Stimulated activated CD4-positive, alpha-beta T cell treated with anti-CD3 and anti-CD28 coated beads, Interleukin-2, amount 100 ng/mL, for 4 hours (primary cell): ENCODE measurements around the gene TMEM167A.

ENCODE experiments used
- DNase-seq: peaks from one replicate; pipeline ENCODE4 v3.0.0-alpha.2; 2020; ENCODE audit warnings: low read depth

The TMEM167A gene

GRCh38 chr5:83076742-83077661, at the start of gene TMEM167A, which contains the start of gene XRCC4:
TSS of gene TMEM167A (minus strand) at chr5:83077394. CDS start at chr5:83077323, 71 bp downstream.
TSS of gene XRCC4 (plus strand) at chr5:83077547. CDS start at chr5:83104920, 27,373 bp downstream.
- DNase-seq, result peak; percentile 92

GRCh38 chr5:83126501-83126900, 49.3 kb upstream of the TMEM167A start:
- no peak for DNase-seq

GRCh38 chr5:83125560-83125959, 48.4 kb upstream of the TMEM167A start:
- no peak for DNase-seq

GRCh38 chr5:83124593-83124992, 47.4 kb upstream of the TMEM167A start:
- no peak for DNase-seq

- no peak for DNase-seq
Measured at GRCh38 chr5:83118976-83119375, 41.8 kb upstream of the TMEM167A start.

GRCh38 chr5:83118471-83118870, 41.3 kb upstream of the TMEM167A start:
- DNase-seq, result no peak

- no peak for DNase-seq
Measured at GRCh38 chr5:83115816-83116215, 38.6 kb upstream of the TMEM167A start.

GRCh38 chr5:83109380-83109779, 32.2 kb upstream of the TMEM167A start:
- DNase-seq, result no peak

- no peak for DNase-seq
Measured at GRCh38 chr5:83107692-83108420, 30.7 kb upstream of the TMEM167A start.

- DNase-seq, result no peak
Measured at GRCh38 chr5:83104021-83104420, 26.8 kb upstream of the TMEM167A start.

GRCh38 chr5:83102364-83102980, 25.3 kb upstream of the TMEM167A start:
- no peak for DNase-seq

GRCh38 chr5:83101514-83101913, 24.3 kb upstream of the TMEM167A start:
- DNase-seq, result no peak

GRCh38 chr5:83099445-83099844, 22.3 kb upstream of the TMEM167A start:
- no peak for DNase-seq

- no peak for DNase-seq
Measured at GRCh38 chr5:83099001-83099400, 21.8 kb upstream of the TMEM167A start.

GRCh38 chr5:83097689-83098231, 20.6 kb upstream of the TMEM167A start:
- DNase-seq, result no peak

GRCh38 chr5:83096660-83097339, 19.6 kb upstream of the TMEM167A start:
- DNase-seq, result no peak

- DNase-seq, result no peak
Measured at GRCh38 chr5:83095957-83096539, 18.9 kb upstream of the TMEM167A start.

- no peak for DNase-seq
Measured at GRCh38 chr5:83095163-83095956, 18.2 kb upstream of the TMEM167A start.

- DNase-seq, result no peak
Measured at GRCh38 chr5:83093692-83094091, 16.5 kb upstream of the TMEM167A start.

- DNase-seq, result no peak
Measured at GRCh38 chr5:83092619-83093018, 15.4 kb upstream of the TMEM167A start.
